DLD1 (cell line): Measurements from ENCODE around the gene GALNT17.
"Not testable (repeated sequence)": the region's sequence is repeated elsewhere in the genome, so short reads cannot be mapped to it uniquely, and the experiment has no call there.

ENCODE experiments used
- in situ Hi-C: cut with HindIII; loops from 2 replicates; pipeline ENCODE4 v1.10.0; 2017; ENCODE audit warnings: low sequenced_read_pairs

GALNT17 gene

GRCh38 chr7:71716690-71717089 is 584.7 kb downstream of the GALNT17 start:
- in situ Hi-C loops, result loop anchor here (25.0 kb wide), 1 partner anchor 154 kb away; no protein-coding TSS in a partner anchor

GRCh38 chr7:71718563-71718962 is 586.6 kb downstream of the GALNT17 start:
- in situ Hi-C loops, result loop anchor here (25.0 kb wide), 1 partner anchor 156 kb away; no protein-coding TSS in a partner anchor

- in situ Hi-C loops, result loop anchor here (25.0 kb wide), 1 partner anchor 159 kb away; no protein-coding TSS in a partner anchor
Observed at GRCh38 chr7:71721742-71722141, 589.8 kb downstream of the GALNT17 start.

GRCh38 chr7:71723859-71724258 is 591.9 kb downstream of the GALNT17 start:
- in situ Hi-C loops, result loop anchor here (25.0 kb wide), 1 partner anchor 162 kb away; no protein-coding TSS in a partner anchor

- in situ Hi-C loops, result no loop called here
Observed at GRCh38 chr7:71727347-71727746, 595.4 kb downstream of the GALNT17 start.

GRCh38 chr7:71731740-71732139 is 599.8 kb downstream of the GALNT17 start:
- in situ Hi-C loops, result no loop called here

GRCh38 chr7:71733107-71733870 is 601.3 kb downstream of the GALNT17 start:
- in situ Hi-C loops, result no loop called here

GRCh38 chr7:71735961-71736556 is 604.1 kb downstream of the GALNT17 start:
- in situ Hi-C loops, result no loop called here

- in situ Hi-C loops, result not testable (repeated sequence)
Observed at GRCh38 chr7:71737931-71738540, 606.1 kb downstream of the GALNT17 start.

GRCh38 chr7:71739520-71740173 is 607.7 kb downstream of the GALNT17 start:
- in situ Hi-C loops, result no loop called here

GRCh38 chr7:71740174-71740560 is 608.2 kb downstream of the GALNT17 start:
- in situ Hi-C loops, result no loop called here

GRCh38 chr7:71746006-71746405 is 614.1 kb downstream of the GALNT17 start:
- in situ Hi-C loops, result no loop called here

- in situ Hi-C loops, result no loop called here
Observed at GRCh38 chr7:71750290-71750689, 618.3 kb downstream of the GALNT17 start.

GRCh38 chr7:71752171-71752935 is 620.4 kb downstream of the GALNT17 start:
- in situ Hi-C loops, result no loop called here

GRCh38 chr7:71753236-71753635 is 621.3 kb downstream of the GALNT17 start:
- in situ Hi-C loops, result no loop called here

- in situ Hi-C loops, result no loop called here
Observed at GRCh38 chr7:71753956-71754664, 622.2 kb downstream of the GALNT17 start.

GRCh38 chr7:71754828-71755227 is 622.9 kb downstream of the GALNT17 start:
- in situ Hi-C loops, result no loop called here

GRCh38 chr7:71761336-71761735 is 629.4 kb downstream of the GALNT17 start:
- in situ Hi-C loops, result no loop called here
